PC-3 (cell line): ENCODE data around the gene DDAH2.

Source experiments
- EZH2 ChIP-seq: fragments of 300-600 bp; sonication (generic); IDR thresholded peaks from one replicate; pipeline ENCODE4 v1.6.1; 2017; ENCODE audit warnings: antibody characterized with exemption, mild to moderate bottlenecking, low read length; ENCODE audit not compliant: unreplicated experiment
- TF ChIP-seq, protein P1 (sequence below): fragments of 300-600 bp; sonication (generic); conservative IDR thresholded peaks from 2 replicates; pipeline ENCODE4 v1.5.1; 2017; ENCODE audit warnings: antibody characterized with exemption, low read depth, mild to moderate bottlenecking, low read length

DNA sequence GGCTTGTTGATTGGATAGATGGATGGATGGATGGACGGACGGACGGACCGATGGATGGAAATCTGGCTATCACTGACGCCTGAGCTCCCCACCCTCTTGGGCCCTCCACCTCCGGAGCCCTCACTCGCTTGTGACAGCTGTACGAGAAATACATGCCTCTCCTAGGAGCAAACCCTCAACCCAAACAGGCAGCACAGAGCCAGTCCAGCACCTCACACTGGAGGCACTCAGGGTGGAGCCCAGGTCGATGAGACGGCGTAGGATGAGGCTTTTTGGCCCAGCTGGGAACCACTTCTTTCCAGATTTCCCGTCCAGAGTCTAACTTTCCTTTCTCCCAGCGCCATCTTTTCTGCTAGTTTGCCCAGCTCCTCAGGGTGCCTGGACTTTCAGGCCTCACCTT, 45.5 kb downstream of the DDAH2 start:
- TF ChIP-seq, protein P1, sequence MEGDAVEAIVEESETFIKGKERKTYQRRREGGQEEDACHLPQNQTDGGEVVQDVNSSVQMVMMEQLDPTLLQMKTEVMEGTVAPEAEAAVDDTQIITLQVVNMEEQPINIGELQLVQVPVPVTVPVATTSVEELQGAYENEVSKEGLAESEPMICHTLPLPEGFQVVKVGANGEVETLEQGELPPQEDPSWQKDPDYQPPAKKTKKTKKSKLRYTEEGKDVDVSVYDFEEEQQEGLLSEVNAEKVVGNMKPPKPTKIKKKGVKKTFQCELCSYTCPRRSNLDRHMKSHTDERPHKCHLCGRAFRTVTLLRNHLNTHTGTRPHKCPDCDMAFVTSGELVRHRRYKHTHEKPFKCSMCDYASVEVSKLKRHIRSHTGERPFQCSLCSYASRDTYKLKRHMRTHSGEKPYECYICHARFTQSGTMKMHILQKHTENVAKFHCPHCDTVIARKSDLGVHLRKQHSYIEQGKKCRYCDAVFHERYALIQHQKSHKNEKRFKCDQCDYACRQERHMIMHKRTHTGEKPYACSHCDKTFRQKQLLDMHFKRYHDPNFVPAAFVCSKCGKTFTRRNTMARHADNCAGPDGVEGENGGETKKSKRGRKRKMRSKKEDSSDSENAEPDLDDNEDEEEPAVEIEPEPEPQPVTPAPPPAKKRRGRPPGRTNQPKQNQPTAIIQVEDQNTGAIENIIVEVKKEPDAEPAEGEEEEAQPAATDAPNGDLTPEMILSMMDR = no peak
- TF ChIP-seq EZH2 = no peak
